GM12874 (cell line): ENCODE data around the gene GATA5.

Experiments
- CTCF ChIP-seq: IDR thresholded peaks from 2 replicates; pipeline ENCODE4 v1.5.1; 2011; ENCODE audit warnings: low read depth, mild to moderate bottlenecking, control low read depth, low read length, moderate library complexity; ENCODE audit not compliant: insufficient read depth

The GATA5 gene

GRCh38 chr20:62496568-62497218 is 20.9 kb upstream of the GATA5 start:
- peak; percentile 69 for TF ChIP-seq CTCF

- no peak for TF ChIP-seq CTCF
Observed at GRCh38 chr20:62495749-62496567, 20.2 kb upstream of the GATA5 start.

GRCh38 chr20:62494980-62495748 is 19.4 kb upstream of the GATA5 start:
- no peak for TF ChIP-seq CTCF

GRCh38 chr20:62494537-62494936 is 18.7 kb upstream of the GATA5 start:
- TF ChIP-seq CTCF = no peak

- TF ChIP-seq CTCF = no peak
Observed at GRCh38 chr20:62493886-62494285, 18.1 kb upstream of the GATA5 start.

GRCh38 chr20:62493253-62493885 is 17.6 kb upstream of the GATA5 start:
- no peak for TF ChIP-seq CTCF

- TF ChIP-seq CTCF = no peak
Observed at GRCh38 chr20:62492711-62493110, 16.9 kb upstream of the GATA5 start.
